Measurements from ENCODE around the gene ZACN.
"Not testable (repeated sequence)": the region's sequence is repeated elsewhere in the genome, so short reads cannot be mapped to it uniquely, and the experiment has no call there.

ZACN gene

DNA sequence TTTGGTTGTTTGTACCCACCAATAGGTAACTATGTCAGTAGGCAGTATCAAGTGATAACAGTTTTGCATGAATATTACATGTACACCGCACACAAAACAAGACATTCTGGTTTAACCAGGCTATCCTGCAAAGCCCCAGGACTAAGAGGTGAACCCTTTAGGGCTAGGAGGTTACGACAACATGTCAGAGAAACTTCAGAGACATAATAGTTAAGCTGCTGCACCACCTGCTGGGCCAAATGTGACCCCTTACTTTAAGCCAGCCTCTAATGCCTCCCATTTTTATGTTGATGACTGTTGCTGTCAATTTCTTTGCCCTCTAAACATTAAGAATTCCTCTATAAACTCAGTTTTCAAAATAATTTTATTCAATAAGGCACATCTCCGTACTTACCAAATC, 22.1 kb upstream of the ZACN start:
- no peak for DNase-seq

DNA sequence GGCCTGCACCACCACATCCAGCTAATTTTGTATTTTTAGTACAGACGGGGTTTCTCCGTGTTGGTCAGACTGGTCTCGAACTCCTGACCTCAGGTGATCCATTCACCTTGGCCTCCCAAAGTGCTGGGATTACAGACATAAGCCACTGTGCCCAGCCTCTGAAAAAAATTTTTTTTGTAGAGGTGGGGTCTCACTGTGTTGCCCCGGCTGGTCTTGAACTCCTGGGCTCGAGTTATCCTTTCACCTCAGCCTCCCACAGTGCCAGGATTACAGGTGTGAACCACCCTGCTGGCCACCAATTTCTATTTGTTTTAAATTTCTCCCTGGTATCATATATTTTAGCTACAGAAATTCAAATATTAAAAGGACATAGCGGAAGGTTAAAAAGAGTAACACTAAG, 20.7 kb upstream of the ZACN start:
- not testable (repeated sequence) for DNase-seq

DNA sequence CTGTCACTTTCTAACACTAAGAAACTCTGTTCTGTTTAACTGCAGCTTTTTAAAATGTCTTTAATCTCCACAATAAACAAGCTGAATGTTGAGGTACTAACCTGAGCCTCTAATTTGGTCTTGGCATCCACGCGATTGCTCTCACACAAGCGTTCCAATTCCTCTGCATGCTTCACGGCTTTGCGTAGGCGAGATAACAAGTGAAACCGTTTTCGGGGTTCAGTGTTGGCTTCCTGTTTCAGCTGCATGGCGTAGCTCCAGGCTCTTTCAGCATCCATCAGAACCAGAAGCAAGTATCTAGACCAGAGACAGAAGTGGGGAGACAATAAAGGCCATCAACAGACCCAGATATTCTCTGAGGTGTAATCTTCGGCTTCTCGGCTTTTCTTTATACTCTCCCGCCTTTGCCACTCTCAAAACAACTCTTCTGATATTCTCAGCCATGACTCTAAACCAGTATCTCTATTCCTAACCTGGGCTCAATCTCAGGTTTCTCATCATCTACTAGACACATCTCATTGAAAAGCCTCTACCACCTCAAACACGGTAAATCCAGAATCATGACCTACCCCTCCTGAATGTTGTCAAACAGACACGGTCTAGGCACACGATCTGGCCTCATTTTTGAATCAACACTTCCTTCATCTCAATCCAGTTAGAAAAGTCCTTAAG, 15.0 kb upstream of the ZACN start:
- no peak for DNase-seq

DNA sequence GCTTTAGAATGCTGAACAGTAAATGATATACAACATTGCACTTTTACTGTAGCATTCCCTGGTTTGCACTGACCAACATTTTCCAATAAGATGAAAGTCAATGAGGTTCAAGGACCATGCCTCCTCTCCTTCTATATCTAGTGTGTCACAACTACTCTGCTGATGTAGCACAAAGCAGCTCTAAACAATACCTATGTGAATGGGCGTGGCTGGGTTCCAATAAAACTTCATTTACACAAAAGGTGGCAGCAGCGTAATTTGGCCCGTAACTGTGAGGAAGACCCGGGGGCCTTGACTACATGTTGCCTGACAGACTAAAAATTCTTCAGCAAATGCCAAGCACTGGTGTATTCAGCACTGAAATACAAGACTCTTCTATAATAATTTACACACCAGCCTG, 13.2 kb upstream of the ZACN start:
- no peak for DNase-seq

DNA sequence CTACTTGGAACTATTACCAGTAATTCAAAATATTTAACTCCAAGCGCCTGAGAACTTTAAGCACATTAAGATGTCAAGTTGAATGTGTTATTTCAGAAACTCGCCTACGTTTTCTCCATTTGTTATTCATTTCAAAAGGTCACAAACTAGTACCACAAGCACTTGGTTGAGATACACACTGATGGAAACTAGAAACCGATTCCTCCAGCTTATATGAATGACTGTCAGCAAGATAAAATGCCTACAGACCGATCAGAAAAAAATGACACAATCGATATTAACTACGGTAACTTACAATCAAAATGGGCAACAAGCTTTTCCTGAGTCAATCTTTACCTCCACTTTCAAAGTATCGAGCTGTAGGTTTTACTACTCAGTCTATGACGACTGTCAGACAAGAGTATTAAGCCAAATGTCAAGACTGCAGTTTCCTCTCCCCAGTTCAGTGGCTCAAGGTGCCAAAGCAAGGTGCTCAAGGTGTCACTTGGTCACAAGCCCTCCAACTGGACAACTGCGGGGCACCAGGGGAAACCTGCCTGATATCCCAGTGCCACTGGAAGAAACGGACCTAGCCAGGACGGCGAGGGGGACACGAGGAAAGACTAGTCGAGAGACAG, 7.3 kb upstream of the ZACN start:
- no peak for DNase-seq

DNA sequence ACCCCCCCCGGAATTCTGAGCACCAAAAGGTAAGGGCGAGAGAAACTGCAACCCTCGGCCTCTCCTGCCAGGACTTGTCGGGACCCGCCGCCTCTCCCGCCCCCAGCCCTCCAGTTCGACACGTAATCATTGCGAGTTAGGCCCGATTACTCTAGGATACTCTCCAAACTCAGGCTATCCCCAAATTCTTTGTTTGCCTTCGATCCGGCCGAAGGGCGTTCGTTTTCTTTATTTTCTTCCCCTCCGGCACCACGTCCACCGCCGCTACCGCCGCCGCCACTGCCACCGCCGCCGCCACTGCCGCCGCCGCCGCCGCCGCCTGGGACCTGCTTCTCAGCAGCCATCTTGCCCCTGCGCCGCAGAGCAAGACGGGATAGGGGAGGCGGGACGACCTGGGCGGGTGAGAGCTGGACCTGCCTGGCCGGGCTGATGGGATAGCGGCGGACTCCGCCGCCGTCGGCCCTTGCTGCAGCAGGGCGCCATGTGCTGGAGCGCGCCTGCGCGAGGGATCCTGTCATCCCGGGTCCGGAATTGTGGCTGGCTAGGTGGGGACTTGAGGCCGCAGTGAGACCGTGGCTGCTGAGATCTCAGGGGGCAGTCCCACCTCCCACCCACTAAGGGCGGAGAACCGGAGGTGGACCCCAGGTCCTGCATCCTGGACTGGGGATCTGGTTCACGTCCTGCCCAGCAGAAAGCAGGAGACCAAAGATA, 6.7 kb upstream of the ZACN start, which contains the start of gene SRP68:
Gene SRP68 (minus strand): TSS at position 370 of the 711 bp plus-strand sequence. CDS start 26 bp downstream, at position 344.
- peak; percentile 88 for DNase-seq

DNA sequence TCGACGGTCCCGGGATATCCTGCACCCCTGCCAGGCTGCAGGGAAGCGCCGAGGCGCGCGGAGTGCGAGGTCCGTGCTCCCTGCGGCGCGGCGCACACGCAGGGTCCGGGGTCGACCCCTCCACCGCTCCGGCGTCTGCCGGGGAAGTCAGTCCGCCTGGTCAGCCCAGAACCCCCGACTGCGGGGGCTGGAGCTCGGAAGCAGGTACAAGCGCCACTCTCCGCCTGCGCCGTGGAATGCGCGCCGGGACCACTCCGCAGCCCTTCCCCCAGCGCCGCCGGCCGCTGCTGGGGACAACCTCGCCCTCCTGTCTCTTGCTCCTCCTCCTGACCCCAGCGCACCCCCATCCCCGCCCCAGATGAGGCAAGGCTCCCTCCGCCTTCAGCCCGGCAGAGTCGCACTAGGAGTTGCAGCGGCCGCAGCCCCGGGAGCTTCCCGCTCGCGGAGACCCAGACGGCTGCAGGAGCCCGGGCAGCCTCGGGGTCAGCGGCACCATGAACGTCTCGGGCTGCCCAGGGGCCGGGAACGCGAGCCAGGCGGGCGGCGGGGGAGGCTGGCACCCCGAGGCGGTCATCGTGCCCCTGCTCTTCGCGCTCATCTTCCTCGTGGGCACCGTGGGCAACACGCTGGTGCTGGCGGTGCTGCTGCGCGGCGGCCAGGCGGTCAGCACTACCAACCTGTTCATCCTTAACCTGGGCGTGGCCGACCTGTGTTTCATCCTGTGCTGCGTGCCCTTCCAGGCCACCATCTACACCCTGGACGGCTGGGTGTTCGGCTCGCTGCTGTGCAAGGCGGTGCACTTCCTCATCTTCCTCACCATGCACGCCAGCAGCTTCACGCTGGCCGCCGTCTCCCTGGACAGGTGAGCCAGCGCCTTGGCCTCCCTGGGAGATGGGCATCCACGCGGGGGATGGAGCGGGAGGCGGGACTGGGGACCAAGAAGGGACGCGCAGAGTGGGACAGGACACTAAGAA, 4.3 kb upstream of the ZACN start, which contains the start of gene GALR2:
Gene GALR2 (plus strand): TSS at position 392 of the 974 bp plus-strand sequence. CDS start 103 bp downstream, at position 495.
- no peak for DNase-seq

DNA sequence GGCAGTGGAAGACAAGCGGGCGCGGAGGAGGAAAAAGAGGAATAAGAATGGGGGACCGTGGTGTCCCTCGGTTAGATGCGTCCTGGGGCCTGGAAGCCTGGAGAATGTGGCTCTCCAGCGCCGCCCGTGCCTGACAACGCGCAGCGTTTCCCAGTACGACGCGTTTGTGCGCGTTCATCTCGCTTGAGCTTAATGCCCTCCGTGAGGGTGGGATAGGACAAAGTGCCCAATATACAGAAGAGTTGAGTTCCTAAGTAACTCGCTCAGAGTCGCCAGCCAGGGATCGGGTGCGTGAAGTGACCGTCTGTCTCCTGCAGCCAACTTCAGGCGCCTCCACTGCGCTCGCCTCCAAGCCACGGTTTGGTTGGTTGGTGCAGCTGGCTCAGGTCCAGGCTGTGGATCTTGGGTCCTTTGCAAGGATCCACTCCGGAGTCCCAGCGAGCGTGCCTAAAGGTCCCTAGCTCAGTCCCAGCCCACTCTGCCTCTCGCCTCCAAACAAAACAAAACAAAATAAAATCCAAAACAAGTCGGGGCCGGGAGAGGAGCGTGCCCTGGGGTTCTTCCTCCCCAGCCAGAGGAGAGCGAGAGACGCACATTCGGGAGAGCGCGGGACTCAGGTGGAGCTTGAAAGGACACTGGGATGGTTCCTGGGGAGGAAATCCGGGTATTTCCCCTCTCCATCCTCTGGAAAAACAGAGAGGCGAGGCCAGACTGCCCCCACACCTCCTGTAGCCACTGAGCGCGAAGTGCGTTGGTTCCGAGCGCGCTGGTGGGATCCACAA, 3.4 kb upstream of the ZACN start:
- no peak for DNase-seq

DNA sequence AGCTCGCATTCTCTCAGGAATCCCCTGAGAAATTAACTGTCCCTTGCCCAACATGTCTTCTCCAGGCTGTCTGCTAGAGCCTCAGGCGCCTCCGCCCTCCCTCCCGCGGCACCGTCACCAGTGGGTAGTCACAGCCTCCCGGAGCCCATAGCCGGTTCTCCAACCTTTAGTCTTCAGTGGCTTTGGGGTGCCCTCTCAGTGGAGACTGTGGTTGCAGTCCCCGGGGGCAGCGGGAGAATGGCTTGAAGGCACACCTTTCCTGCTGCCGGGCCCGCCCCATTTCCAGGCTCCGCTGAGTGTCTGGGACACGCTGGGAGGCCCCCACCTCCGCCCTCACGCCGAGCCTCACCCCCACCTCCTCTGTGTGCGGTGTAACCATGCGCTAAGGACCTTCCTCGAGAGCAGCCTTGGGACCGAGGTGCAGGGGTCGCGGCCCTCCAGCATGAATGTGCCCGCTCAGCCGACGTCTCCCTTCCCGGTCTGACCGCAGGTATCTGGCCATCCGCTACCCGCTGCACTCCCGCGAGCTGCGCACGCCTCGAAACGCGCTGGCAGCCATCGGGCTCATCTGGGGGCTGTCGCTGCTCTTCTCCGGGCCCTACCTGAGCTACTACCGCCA, 2.7 kb upstream of the ZACN start:
- no peak for DNase-seq

DNA sequence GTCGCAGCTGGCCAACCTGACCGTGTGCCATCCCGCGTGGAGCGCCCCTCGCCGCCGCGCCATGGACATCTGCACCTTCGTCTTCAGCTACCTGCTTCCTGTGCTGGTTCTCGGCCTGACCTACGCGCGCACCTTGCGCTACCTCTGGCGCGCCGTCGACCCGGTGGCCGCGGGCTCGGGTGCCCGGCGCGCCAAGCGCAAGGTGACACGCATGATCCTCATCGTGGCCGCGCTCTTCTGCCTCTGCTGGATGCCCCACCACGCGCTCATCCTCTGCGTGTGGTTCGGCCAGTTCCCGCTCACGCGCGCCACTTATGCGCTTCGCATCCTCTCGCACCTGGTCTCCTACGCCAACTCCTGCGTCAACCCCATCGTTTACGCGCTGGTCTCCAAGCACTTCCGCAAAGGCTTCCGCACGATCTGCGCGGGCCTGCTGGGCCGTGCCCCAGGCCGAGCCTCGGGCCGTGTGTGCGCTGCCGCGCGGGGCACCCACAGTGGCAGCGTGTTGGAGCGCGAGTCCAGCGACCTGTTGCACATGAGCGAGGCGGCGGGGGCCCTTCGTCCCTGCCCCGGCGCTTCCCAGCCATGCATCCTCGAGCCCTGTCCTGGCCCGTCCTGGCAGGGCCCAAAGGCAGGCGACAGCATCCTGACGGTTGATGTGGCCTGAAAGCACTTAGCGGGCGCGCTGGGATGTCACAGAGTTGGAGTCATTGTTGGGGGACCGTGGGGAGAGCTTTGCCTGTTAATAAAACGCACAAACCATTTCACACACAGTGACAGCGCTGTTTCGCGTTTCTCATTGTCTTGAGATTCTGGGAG, 2.0 kb upstream of the ZACN start:
- no peak for DNase-seq

DNA sequence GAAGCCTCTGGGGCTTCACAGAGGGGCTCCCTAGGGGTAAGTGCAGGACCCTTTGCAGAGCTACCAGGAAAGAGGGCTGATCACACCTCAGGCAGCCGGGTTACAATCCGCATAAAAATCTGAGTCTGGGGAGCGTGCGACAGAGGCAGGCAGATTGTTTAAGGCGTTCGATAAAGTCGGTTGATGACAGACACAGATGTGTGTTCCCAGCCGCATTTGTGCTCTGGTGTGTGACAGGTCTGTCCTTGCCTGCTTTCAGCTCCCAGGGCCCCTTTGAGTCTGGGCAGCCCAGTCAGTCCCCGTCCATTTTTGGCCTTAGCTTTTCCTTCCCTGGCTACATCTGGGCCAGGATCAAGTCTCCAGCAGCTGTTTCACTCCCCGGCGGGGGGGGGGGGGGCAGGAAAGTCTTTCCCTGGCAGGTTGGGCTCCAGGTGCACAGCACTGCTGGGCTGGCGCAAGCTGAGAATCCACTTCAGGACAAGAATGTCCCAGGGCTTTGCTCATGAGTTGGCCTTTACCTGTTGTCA, 1.3 kb upstream of the ZACN start:
- DNase-seq: no peak

DNA sequence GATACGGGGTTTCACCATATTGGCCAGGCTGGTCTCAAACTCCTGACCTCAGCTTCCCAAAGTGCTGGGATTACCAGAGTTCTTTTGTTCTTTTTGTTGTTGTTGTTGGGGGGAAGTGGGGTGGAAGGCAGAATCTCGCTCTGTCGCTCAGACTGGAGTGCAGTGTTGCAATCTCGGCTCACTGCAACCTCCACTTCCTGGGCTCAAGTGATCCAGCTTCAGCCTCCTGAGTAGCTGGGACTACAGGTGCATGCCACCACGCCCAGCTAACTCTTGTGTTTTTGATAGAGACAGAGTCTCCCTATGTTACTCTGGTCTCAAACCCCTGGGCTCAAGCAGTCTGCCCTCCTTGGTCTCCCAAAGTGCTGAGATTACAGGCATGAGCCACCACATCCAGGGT, 612 bp upstream of the ZACN start:
- not testable (repeated sequence) for DNase-seq

DNA sequence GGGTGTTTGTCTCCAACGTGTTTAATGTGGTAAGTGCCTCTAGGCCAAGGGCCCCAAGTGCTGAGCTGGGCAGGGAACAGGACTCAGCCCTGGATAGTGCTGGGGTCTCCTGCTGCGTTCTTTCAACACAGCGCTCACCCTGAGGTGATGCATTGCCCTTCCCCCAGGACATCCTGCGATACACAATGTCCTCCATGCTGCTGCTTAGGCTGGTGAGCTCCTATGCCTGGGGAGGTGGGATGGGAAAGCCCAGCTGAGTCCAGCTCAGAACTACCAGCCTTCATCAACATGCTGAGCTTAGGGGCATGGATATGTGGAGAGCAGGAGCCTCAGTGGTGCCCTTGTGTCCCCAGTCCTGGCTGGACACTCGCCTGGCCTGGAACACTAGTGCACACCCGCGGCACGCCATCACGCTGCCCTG, 563 bp downstream of the ZACN start:
- DNase-seq: no peak

DNA sequence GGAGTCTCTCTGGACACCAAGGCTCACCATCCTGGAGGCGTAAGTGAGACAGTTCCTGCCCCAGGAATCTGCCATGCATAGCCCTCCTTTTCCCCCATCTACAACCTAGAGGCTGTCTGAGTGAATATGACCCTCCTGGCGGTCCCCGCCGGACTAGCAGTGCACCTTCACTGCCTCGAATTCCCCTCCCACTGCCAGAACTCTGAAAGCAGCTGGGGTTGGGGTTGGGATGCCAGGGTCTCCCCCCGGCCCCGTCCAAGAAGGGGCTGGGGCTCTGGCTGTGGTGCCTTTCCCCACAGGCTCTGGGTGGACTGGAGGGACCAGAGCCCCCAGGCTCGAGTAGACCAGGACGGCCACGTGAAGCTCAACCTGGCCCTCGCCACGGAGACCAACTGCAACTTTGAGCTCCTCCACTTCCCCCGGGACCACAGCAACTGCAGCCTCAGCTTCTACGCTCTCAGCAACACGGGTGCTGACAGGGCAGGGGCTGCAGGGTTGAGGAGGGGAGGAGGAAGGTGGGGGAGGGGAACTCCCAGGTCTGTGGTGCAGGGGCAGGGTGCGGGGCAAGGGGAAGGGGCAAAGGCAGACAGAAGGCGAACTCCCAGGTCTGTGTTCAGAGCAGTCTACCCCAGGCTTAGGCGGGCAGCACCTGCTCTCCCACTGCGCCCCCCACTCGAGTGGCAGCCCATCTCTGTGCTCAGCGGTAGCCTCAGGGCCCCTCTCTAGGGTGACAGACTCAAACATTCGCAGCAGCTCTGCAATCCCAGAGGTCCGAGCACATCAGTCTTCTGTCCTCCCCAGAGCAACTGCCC, 1.2 kb downstream of the ZACN start:
- no peak for DNase-seq

DNA sequence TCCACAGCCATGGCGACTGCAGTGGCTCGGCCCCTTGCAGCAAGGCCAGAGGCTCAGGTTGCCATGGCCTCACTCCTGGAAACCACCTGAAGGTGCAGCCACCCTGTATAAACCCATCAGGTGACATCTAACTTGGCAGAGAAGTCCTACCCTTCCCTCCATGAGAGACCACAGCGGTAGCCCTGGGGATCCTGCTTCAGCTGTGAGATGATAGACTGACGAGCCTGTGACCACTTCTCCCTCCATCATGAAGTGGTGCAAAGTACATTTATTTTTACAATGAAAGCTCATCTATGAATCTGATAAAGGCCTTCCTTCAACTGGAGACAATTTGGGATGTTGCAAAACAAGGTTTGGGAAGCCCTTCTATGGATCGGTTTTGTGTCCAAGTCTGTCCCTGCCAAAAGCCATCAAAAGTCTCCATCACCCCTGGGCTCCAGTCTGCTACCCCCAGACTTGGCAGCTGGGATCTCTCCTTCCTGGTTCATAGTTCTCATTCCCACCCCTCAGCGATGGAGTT, 1.8 kb downstream of the ZACN start:
- no peak for DNase-seq

DNA sequence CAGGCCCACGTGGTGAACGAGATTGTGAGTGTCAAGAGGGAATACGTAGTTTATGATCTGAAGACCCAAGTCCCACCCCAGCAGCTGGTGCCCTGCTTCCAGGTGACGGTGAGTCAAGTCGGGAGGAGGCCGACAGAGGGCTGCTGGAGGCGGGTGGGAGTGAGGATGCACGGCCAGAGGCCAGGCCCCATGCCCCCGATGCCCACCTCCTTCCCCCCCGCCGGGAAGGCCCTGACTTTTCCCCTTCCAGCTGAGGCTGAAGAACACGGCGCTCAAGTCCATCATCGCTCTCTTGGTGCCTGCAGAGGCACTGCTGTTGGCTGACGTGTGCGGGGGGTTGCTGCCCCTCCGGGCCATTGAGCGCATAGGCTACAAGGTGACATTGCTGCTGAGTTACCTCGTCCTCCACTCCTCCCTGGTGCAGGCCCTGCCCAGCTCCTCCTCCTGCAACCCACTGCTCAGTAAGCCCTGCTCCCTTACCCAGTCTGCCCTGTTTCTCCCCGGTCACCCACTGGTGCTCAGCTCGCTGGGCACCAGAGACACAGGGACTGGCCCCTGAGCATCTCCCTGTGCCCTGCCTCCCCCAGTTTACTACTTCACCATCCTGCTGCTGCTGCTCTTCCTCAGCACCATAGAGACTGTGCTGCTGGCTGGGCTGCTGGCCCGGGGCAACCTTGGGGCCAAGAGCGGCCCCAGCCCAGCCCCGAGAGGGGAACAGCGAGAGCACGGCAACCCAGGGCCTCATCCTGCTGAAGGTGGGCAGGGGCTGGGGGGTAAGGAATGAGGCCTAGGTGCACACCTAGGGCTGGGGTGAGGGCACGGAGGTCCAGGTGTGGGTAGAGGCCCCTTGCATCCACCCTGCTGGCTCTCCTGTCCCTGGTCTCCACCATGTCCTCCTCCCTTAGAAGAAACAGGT, 2.6 kb downstream of the ZACN start:
- DNase-seq: no peak

DNA sequence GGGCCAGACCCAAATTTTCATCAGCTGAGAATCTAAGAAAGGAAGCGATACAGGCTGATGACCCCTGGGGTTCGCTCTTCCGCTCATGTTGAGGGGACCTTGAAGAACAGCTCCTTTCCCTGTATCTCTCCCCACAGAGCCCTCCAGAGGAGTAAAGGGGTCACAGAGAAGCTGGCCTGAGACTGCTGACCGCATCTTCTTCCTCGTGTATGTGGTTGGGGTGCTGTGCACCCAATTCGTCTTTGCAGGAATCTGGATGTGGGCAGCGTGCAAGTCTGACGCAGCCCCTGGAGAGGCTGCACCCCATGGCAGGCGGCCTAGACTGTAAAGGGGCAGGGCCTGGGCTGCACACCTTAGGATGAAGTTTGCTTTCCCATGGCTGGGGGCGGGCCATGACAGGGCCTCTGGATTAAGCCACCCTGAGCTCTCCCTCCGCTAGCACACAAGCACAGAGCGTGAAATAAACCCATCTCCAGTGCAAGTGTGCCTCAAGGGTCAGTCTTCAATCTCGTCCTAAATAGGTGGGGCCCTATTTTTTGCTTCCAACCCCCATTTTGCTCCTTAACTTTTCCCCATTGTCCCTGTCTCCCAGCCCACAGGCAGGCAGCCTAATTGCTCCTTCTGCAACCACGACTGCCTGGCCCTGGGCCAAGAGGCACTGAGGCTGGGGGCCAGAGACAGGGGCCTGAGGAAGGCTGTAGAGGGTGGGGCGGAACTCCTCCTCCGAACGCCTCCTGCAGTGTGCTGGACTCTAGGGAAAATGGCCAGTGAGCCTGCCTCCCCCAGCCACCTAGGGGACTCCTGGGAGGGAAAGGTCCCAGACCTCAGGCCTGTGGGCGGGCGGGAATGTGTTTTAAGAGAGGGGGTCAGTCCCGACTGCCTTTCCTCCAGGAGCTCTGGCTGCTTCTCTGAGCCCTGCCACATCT, 3.6 kb downstream of the ZACN start:
- DNase-seq: no peak

Measured in fibroblast of skin of right quadriceps (primary cell).